WTC11 (cell line): ENCODE data around the gene TMEM235. TPM values are rescaled to one million over a fixed set of nuclear protein-coding genes. Genes with fewer than 3 reads are reported as not detected.

Source experiments
- ATAC-seq: fragments of 200-7000 bp; cut with Tn5 transposase; 2 replicates; pipeline ENCODE4 v1.10.0; 2021; ENCODE audit warnings: mild to moderate bottlenecking, moderate library complexity
- CTCF ChIA-PET: fragments of 300-600 bp; sonication (Branson Sonifier 250); formaldehyde crosslinking; loops from one replicate; lab custom pipeline; 2021; ENCODE audit warnings: antibody characterized with exemption; lab: Charles Lee
- POLR2A ChIA-PET: fragments of 350-600 bp; sonication (Branson Sonifier 250); formaldehyde crosslinking; loops from one replicate; lab custom pipeline; 2021; ENCODE audit warnings: antibody characterized with exemption; lab: Charles Lee
- DNase-seq: peaks from one replicate; pipeline ENCODE4 v3.0.0; 2021; ENCODE audit warnings: low spot score
- H3K27ac Mint-ChIP-seq: 2 replicates; pipeline ENCODE4 v1.8.0; 2021; ENCODE audit warnings: mixed read lengths
- H3K27me3 Mint-ChIP-seq: 2 replicates; pipeline ENCODE4 v1.8.0; 2021; ENCODE audit warnings: low read depth, mild to moderate bottlenecking, moderate library complexity, mixed read lengths
- H3K36me3 Mint-ChIP-seq: 2 replicates; pipeline ENCODE4 v1.8.0; 2021; ENCODE audit warnings: mixed read lengths
- H3K4me1 Mint-ChIP-seq: 2 replicates; pipeline ENCODE4 v1.8.0; 2022; ENCODE audit warnings: mixed read lengths
- H3K4me3 Mint-ChIP-seq: 2 replicates; pipeline ENCODE4 v1.8.0; 2021; ENCODE audit warnings: mild to moderate bottlenecking, moderate library complexity, mixed read lengths
- H3K9me3 Mint-ChIP-seq: 2 replicates; pipeline ENCODE4 v1.8.0; 2021; ENCODE audit warnings: mixed read lengths
- AR ChIP-seq: fragments of 250-450 bp; sonication (Bioruptor Pico); IDR thresholded peaks from 2 replicates; pipeline ENCODE4 v1.9.0; 2021; ENCODE audit warnings: mild to moderate bottlenecking
- ATF3 ChIP-seq: sonication (generic); formaldehyde crosslinking; conservative IDR thresholded peaks from 2 replicates; pipeline ENCODE4 v1.8.1; 2022; ENCODE audit warnings: mild to moderate bottlenecking, missing genetic modification reagents
- E2F1 ChIP-seq: sonication (generic); formaldehyde crosslinking; IDR thresholded peaks from 2 replicates; pipeline ENCODE4 v1.8.0; 2022; ENCODE audit warnings: mild to moderate bottlenecking, missing genetic modification reagents
- E2F4 ChIP-seq: sonication (generic); formaldehyde crosslinking; IDR thresholded peaks from 2 replicates; pipeline ENCODE4 v1.8.1; 2022; ENCODE audit warnings: low read depth, mild to moderate bottlenecking, moderate library complexity, missing genetic modification reagents, borderline replicate concordance
- FOXJ3 ChIP-seq: sonication (generic); formaldehyde crosslinking; IDR thresholded peaks from 2 replicates; pipeline ENCODE4 v1.9.0; 2021; ENCODE audit warnings: missing genetic modification reagents, mild to moderate bottlenecking, borderline replicate concordance
- FOXK1 ChIP-seq: sonication (generic); formaldehyde crosslinking; IDR thresholded peaks from 2 replicates; pipeline ENCODE4 v1.8.0; 2022; ENCODE audit warnings: mild to moderate bottlenecking, moderate library complexity, missing genetic modification reagents
- HMGA2 ChIP-seq: fragments of 250-450 bp; sonication (Bioruptor Pico); IDR thresholded peaks from 2 replicates; pipeline ENCODE4 v1.4.0; 2021; ENCODE audit warnings: mild to moderate bottlenecking, moderate library complexity
- NFATC4 ChIP-seq: fragments of 250-450 bp; sonication (Bioruptor Pico); IDR thresholded peaks from 2 replicates; pipeline ENCODE4 v1.9.0; 2021; ENCODE audit warnings: mild to moderate bottlenecking
- NFYB ChIP-seq: sonication (generic); formaldehyde crosslinking; conservative IDR thresholded peaks from 2 replicates; pipeline ENCODE4 v1.8.0; 2022; ENCODE audit warnings: low read depth, missing genetic modification reagents
- NR3C1 ChIP-seq: sonication (generic); formaldehyde crosslinking; conservative IDR thresholded peaks from 2 replicates; pipeline ENCODE4 v1.8.1; 2023; ENCODE audit warnings: low read depth, mild to moderate bottlenecking, missing genetic modification reagents
- RORB ChIP-seq: fragments of 250-450 bp; sonication (Bioruptor Pico); IDR thresholded peaks from 2 replicates; pipeline ENCODE4 v1.9.0; 2021; ENCODE audit warnings: mild to moderate bottlenecking
- SP1 ChIP-seq: sonication (generic); formaldehyde crosslinking; conservative IDR thresholded peaks from 2 replicates; pipeline ENCODE4 v1.8.1; 2022; ENCODE audit warnings: missing genetic modification reagents
- ZNF121 ChIP-seq: sonication (generic); formaldehyde crosslinking; IDR thresholded peaks from 2 replicates; pipeline ENCODE4 v1.8.0; 2023; ENCODE audit warnings: missing genetic modification reagents
- ZNF219 ChIP-seq: sonication (generic); formaldehyde crosslinking; IDR thresholded peaks from 2 replicates; pipeline ENCODE4 v1.8.0; 2023; ENCODE audit warnings: missing genetic modification reagents, mild to moderate bottlenecking, borderline replicate concordance
- ZNF263 ChIP-seq: sonication (generic); formaldehyde crosslinking; IDR thresholded peaks from 2 replicates; pipeline ENCODE4 v1.8.1; 2022; ENCODE audit warnings: low read depth, mild to moderate bottlenecking, moderate library complexity, missing genetic modification reagents
- ZNF671 ChIP-seq: fragments of 250-450 bp; sonication (Bioruptor Pico); IDR thresholded peaks from 2 replicates; pipeline ENCODE4 v1.8.0; 2021; ENCODE audit warnings: mild to moderate bottlenecking
- total RNA-seq: library from RNA; stranded (reverse); gene quantifications from 3 replicates; pipeline ENCODE4 v1.2.3, GENCODE V29; 2021

Gene TMEM235
- total RNA-seq, 1 experiment from 2014 or later = 0.24 TPM

GRCh38 chr17:78186692-78187595, 44.5 kb upstream of the TMEM235 start, which contains the start of the genes AFMID and TK1 (continued):
- peak; percentile 93 for TF ChIP-seq NFYB (CRISPR knock-in tag)
- TF ChIP-seq AR = no peak
- TF ChIP-seq E2F1 (CRISPR knock-in tag) = peak; percentile 87; the same call in 1 of the 2 replicates
- peak; percentile 99 for TF ChIP-seq E2F4
- no peak for TF ChIP-seq ZNF671 (CRISPR knock-in tag)

- ChIA-PET CTCF (interaction anchor here (1.7 to 4.7 kb wide), 2 partner anchors 21 to 54 kb away, joined by 5 to 23 read pairs; no protein-coding TSS in a partner anchor), POLR2A (no interaction called here)
- TF ChIP-seq ZNF121 (CRISPR knock-in tag) (no peak), NFATC4 (CRISPR knock-in tag) (no peak), ATF3 (no peak), FOXJ3 (CRISPR knock-in tag) (no peak)
- Mint-ChIP-seq H3K36me3 (peaks cover 44% of the 10 kb centered on the region), H3K27ac (peak overlapping the region; percentile 72; the same call in 1 of the 2 replicates), H3K4me3 (no peak overlapping the region), H3K9me3 (no peaks in the 10 kb centered on the region), H3K4me1 (peaks cover 29% of the 10 kb centered on the region), H3K27me3 (no peaks in the 10 kb centered on the region)
- no peak for ATAC-seq
- DNase-seq = no peak
Measured at GRCh38 chr17:78196716-78197115, 34.7 kb upstream of the TMEM235 start.

GRCh38 chr17:78197147-78197832, 34.1 kb upstream of the TMEM235 start:
- Mint-ChIP-seq H3K27ac (peak overlapping the region; percentile 66; the same call in 1 of the 2 replicates), H3K9me3 (no peaks in the 10 kb centered on the region), H3K36me3 (peaks cover 45% of the 10 kb centered on the region), H3K27me3 (no peaks in the 10 kb centered on the region), H3K4me1 (peaks cover 29% of the 10 kb centered on the region), H3K4me3 (no peak overlapping the region)
- POLR2A ChIA-PET = interaction anchor here (0.9 kb wide), 1 partner anchor 11 kb away, joined by 3 read pairs; the partner anchor contains the start of genes AFMID and TK1
- CTCF ChIA-PET = interaction anchor here (0.9 to 4.7 kb wide), 4 partner anchors 11 to 112 kb away, joined by 4 to 23 read pairs (median 4); no protein-coding TSS in a partner anchor
- DNase-seq = no peak
- peak; percentile 34 for ATAC-seq
- no peak for TF ChIP-seq NFYB (CRISPR knock-in tag)
- no peak for TF ChIP-seq FOXK1 (CRISPR knock-in tag)
- no peak for TF ChIP-seq ZNF219 (CRISPR knock-in tag)
- no peak for TF ChIP-seq NR3C1 (CRISPR knock-in tag)
- no peak for TF ChIP-seq SP1 (CRISPR knock-in tag)
- no peak for TF ChIP-seq HMGA2 (CRISPR knock-in tag)
- TF ChIP-seq ATF3 = no peak
- TF ChIP-seq NFATC4 (CRISPR knock-in tag) = no peak
- TF ChIP-seq ZNF263 (CRISPR knock-in tag) = no peak
- TF ChIP-seq RORB = no peak
